AG09319 (cell line): ENCODE results near the gene ZSCAN10.
A peak's percentile ranks its signal among the peaks of the same experiment; 100 is the strongest.
"Not testable (repeated sequence)": the region's sequence is repeated elsewhere in the genome, so short reads cannot be mapped to it uniquely, and the experiment has no call there.

Experiments
- DNase-seq: peaks from one replicate; pipeline ENCODE4 v3.0.0-alpha.2; 2010; ENCODE audit warnings: low read depth; ENCODE audit errors: extremely low read depth
- TF ChIP-seq, protein P1 (sequence below): IDR thresholded peaks from 2 replicates; pipeline ENCODE4 v1.5.1; 2011; ENCODE audit warnings: low read depth, mild to moderate bottlenecking, inconsistent platforms, low read length, moderate library complexity

Gene ZSCAN10

DNA sequence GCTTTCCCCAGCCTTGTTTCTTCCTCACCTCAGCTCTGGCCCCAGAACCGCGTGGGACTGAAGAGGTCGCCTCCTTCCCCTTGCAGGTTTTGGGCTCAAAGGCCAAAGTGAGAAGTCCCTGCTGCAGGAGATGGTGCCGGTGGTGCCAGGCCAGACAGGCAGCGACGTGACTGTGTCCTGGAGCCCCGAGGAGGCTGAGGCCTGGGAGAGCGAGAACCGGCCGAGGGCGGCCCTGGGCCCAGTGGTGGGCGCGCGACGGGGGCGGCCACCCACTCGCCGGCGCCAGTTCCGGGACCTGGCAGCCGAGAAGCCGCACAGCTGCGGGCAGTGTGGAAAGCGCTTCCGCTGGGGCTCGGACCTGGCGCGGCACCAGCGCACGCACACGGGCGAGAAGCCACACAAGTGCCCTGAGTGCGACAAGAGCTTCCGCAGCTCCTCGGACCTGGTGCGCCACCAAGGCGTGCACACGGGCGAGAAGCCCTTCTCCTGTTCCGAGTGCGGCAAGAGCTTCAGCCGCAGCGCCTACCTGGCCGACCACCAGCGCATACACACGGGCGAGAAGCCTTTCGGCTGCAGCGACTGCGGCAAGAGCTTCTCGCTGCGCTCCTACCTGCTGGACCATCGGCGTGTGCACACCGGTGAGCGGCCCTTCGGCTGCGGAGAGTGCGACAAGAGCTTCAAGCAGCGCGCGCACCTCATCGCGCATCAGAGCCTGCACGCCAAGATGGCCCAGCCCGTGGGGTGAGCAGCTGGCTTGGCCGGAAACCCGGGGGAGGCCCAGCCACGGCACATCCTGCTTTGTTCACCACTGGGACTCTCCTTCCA, 41.7 kb upstream of the ZSCAN10 start:
- TF ChIP-seq, protein P1, sequence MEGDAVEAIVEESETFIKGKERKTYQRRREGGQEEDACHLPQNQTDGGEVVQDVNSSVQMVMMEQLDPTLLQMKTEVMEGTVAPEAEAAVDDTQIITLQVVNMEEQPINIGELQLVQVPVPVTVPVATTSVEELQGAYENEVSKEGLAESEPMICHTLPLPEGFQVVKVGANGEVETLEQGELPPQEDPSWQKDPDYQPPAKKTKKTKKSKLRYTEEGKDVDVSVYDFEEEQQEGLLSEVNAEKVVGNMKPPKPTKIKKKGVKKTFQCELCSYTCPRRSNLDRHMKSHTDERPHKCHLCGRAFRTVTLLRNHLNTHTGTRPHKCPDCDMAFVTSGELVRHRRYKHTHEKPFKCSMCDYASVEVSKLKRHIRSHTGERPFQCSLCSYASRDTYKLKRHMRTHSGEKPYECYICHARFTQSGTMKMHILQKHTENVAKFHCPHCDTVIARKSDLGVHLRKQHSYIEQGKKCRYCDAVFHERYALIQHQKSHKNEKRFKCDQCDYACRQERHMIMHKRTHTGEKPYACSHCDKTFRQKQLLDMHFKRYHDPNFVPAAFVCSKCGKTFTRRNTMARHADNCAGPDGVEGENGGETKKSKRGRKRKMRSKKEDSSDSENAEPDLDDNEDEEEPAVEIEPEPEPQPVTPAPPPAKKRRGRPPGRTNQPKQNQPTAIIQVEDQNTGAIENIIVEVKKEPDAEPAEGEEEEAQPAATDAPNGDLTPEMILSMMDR = no peak
- DNase-seq = no peak

DNA sequence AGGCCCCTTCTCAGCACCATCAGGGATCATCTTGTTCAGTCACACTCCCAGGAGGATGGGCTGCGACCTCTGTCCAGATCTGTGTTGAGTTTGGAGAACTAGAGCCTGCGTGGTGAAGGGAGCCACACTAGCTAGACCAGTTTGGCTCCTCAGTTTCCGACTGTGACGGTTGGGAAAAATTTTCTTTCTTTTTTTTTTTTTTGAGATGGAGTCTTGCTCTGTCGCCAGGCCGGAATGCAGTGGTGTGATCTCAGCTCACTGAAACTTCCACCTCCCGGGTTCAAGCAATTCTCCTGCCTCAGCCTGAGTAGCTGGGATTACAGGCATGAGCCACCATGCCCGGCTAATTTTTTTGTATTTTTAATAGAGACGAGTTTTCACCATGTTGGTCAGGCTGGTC, 40.5 kb upstream of the ZSCAN10 start:
- DNase-seq = not testable (repeated sequence)

DNA sequence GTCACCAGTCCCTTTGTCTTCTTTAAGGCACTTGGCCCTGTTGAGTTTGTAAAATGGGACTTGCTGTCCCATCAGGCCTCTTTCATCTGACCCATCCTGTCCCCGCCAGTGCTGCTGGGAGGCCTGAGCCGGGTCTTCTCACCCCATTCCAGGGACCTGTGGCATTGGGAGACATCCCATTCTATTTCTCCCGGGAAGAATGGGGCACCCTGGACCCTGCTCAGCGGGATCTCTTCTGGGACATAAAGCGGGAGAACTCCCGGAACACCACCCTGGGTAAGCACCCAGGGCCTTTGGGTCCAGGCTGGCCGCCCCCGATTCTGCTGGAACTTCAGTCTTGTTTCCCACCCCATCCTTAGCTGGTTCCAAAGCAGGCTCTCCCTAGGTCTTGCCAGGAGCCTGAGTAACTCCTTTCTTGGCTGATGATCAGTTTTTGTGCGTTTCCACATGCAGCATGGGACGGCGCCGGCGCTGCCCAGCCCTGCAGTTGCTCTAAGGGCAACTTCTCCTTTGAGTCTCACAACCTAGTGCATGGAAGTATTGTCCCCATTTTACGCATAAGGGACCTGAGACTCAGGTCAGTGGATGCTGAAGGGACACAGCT, 39.8 kb upstream of the ZSCAN10 start:
- TF ChIP-seq, protein P1 = no peak

DNA sequence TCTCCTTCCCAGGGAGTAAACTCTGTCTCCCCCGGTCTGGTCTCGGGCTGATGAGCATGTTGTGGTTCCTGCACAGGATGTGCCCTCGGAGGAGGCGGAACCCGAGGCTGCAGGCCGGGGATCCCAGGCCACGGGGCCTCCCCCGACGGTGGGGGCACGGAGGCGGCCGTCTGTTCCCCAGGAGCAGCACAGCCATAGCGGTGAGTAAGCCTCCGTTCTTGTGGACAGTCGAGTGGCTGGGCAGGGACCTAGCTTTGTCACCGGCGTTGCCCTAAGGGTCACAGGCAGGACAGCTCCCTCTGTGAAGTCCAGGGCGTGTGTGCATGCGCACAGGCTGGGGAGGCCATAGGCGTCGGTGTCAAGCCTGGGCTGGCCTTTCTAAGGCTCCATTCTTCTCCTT, 39.2 kb upstream of the ZSCAN10 start:
- DNase-seq = no peak
- TF ChIP-seq, protein P1 = no peak

More for the DNA sequence above, 39.8 kb upstream of the ZSCAN10 start:
- no peak for DNase-seq

DNA sequence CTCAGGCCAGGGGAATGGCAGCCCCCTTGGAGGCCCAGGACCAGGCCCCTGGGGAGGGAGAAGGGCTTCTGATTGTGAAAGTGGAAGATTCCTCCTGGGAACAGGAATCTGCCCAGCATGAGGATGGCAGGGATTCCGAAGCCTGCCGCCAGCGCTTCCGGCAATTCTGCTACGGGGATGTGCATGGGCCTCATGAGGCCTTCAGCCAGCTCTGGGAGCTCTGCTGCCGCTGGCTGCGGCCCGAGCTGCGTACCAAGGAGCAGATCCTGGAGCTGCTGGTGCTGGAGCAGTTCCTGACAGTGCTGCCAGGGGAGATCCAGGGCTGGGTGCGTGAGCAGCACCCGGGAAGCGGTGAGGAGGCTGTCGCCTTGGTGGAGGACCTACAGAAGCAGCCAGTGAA, 38.2 kb upstream of the ZSCAN10 start:
- TF ChIP-seq, protein P1 = no peak
- DNase-seq = no peak

DNA sequence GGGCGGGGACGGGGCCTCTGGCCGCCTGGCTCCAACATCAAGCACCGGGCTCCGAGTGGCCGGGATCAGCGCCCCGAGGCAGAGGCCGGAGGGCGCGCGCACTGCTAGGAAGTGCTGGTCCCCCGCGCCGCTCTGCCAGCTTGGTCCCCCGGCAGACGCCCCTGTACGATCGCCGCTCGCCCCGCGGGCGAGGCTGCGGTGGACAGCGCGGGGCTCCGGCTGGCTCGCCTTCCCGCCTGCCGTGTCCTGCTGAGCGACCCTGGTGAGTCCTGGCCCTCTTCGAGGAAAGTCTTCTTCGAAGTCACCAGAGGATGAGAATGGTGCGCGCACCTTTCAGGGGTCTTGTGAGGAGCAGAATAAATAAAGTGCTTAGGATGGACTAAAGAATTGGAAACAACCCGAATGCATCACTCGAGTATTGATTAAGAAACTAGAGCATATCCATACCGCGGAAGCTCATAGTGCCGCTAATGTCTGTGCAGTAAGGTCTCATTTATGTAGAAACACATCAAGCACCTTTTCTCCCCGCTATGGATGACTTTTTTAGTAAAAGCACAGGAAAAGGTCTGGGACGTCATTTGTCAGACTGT, 36.1 kb upstream of the ZSCAN10 start:
- TF ChIP-seq, protein P1 = no peak
- no peak for DNase-seq

DNA sequence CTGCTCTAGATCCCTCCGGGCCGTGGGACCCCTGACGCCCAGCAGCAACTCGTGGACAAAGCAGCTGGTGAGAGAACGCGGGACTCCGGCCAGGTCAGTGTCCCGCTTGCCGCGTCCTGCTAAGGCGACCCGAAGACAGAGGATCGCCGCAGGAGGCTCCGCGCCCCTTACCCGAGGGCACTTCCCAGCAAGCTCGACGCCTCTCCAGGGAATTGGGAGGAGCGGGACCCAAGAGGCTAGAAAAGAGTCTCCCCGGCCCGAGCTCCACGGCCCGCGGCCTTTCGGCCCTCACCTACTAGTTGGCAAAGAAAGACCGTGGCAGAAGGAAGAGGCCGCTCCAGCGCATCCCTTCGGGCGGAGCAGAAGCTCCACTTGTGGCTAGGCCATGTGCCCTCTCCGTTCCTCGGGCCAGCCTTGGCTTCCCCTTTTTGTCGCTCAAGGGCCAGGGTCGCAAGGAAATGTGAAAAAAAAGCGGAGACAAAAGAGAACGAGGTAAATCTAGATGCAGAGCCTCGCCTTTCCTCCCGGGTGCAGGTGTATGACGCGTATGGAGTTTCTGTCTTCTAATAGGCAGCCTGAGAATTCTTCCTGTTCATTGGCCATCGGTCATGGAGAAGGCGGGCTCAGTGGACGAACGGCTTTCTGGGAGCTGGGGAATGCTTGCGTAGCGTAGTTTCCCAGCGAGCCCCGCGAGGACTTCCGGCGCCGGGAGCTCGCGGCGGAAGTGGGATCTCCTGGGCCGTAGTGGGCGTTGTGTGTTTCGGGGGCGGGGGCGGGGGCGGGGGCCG, 35.4 kb upstream of the ZSCAN10 start, which contains the start of gene ZNF213:
Gene ZNF213, plus strand, starts transcription at position 692 of the 788 bp plus-strand sequence. CDS start 2,252 bp downstream, outside the sequence.
- TF ChIP-seq, protein P1 = no peak
- peak; percentile 91 for DNase-seq
